Measurements from ENCODE around the gene CORO7. TPM values are rescaled to one million over a fixed set of nuclear protein-coding genes. Genes with fewer than 3 reads are reported as not detected.

Gene CORO7
- total and polyA plus RNA-seq, 9 of the 15 experiments (the other 6 are each of a cell fraction or from before 2014, with no cell fraction given) = 0.45 to 77.2 (median 18.7) TPM

DNA sequence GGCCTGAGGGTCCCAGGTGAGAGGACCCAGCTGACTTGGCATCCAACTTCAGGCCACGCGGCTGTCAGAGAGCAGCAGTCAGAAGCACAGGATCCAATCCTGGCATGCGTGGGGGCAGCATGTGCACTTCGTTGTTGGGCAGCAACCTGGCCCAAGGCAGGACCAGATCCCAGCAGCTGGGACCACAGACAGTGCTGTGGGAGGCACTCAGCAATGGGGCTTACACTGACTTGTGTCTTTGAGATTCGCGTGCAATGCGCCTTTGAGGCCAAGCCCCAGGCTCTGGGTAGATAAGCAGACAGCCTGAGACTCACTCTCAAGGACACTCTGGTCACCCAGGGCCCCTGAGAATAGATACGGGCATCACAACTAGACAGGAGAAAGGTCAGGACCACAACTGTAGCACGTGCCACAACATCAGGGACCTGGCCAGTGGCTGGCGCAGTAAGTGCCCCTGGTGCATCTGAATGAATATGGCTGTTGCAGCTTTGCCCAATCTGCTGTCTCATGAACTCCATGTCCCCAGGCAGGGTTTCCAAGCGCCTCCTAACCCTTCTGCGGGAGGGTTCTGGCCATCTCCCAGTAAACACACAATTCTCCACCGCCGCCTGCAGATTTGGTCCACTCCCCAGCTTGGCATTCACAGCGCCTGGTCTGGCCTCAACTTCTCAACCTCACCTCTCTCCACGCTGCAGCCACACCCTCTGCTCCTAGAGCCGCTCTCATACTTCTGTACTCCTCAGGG lies 68.5 kb downstream of the CORO7 start (continued):
- TF ChIP-seq, protein P1, sequence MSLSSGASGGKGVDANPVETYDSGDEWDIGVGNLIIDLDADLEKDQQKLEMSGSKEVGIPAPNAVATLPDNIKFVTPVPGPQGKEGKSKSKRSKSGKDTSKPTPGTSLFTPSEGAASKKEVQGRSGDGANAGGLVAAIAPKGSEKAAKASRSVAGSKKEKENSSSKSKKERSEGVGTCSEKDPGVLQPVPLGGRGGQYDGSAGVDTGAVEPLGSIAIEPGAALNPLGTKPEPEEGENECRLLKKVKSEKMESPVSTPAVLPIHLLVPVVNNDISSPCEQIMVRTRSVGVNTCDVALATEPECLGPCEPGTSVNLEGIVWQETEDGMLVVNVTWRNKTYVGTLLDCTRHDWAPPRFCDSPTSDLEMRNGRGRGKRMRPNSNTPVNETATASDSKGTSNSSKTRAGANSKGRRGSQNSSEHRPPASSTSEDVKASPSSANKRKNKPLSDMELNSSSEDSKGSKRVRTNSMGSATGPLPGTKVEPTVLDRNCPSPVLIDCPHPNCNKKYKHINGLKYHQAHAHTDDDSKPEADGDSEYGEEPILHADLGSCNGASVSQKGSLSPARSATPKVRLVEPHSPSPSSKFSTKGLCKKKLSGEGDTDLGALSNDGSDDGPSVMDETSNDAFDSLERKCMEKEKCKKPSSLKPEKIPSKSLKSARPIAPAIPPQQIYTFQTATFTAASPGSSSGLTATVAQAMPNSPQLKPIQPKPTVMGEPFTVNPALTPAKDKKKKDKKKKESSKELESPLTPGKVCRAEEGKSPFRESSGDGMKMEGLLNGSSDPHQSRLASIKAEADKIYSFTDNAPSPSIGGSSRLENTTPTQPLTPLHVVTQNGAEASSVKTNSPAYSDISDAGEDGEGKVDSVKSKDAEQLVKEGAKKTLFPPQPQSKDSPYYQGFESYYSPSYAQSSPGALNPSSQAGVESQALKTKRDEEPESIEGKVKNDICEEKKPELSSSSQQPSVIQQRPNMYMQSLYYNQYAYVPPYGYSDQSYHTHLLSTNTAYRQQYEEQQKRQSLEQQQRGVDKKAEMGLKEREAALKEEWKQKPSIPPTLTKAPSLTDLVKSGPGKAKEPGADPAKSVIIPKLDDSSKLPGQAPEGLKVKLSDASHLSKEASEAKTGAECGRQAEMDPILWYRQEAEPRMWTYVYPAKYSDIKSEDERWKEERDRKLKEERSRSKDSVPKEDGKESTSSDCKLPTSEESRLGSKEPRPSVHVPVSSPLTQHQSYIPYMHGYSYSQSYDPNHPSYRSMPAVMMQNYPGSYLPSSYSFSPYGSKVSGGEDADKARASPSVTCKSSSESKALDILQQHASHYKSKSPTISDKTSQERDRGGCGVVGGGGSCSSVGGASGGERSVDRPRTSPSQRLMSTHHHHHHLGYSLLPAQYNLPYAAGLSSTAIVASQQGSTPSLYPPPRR (CRISPR knock-in tag; IDR thresholded peaks at IDR 0.05; ENCODE audit: borderline replicate concordance) = no peak
- TF ChIP-seq MBD2 (IDR thresholded peaks at IDR 0.05; ENCODE audit: borderline replicate concordance, low read depth) (no peak), ARID1B (IDR thresholded peaks at IDR 0.05) (peak; percentile 59; the same call in 1 of the 2 replicates), NFIC (IDR thresholded peaks at IDR 0.05) (0 out of 2 replicates have a peak, but pooled peaks have one; percentile 15), DPF2 (IDR thresholded peaks at IDR 0.05) (0 out of 2 replicates have a peak, but pooled peaks have one; percentile 35), BHLHE40 (IDR thresholded peaks at IDR 0.05; ENCODE audit: low read length) (peak; percentile 83), RCOR1 (IDR thresholded peaks at IDR 0.05; ENCODE audit: borderline replicate concordance in 1 of 2, low read depth in 2 of 2, low read length in 2 of 2) (0 out of 4 replicates have a peak, but pooled peaks of 1 of the 2 experiments have one; percentile 32), ZNF778 (CRISPR knock-in tag; IDR thresholded peaks at IDR 0.05) (no peak)
- TF ChIP-seq, protein P2, sequence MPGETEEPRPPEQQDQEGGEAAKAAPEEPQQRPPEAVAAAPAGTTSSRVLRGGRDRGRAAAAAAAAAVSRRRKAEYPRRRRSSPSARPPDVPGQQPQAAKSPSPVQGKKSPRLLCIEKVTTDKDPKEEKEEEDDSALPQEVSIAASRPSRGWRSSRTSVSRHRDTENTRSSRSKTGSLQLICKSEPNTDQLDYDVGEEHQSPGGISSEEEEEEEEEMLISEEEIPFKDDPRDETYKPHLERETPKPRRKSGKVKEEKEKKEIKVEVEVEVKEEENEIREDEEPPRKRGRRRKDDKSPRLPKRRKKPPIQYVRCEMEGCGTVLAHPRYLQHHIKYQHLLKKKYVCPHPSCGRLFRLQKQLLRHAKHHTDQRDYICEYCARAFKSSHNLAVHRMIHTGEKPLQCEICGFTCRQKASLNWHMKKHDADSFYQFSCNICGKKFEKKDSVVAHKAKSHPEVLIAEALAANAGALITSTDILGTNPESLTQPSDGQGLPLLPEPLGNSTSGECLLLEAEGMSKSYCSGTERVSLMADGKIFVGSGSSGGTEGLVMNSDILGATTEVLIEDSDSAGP (CRISPR knock-in tag; IDR thresholded peaks at IDR 0.05) = no peak
- TF ChIP-seq, protein P3, sequence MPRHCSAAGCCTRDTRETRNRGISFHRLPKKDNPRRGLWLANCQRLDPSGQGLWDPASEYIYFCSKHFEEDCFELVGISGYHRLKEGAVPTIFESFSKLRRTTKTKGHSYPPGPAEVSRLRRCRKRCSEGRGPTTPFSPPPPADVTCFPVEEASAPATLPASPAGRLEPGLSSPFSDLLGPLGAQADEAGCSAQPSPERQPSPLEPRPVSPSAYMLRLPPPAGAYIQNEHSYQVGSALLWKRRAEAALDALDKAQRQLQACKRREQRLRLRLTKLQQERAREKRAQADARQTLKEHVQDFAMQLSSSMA (CRISPR knock-in tag; IDR thresholded peaks at IDR 0.05) = no peak
- TF ChIP-seq, protein P4, sequence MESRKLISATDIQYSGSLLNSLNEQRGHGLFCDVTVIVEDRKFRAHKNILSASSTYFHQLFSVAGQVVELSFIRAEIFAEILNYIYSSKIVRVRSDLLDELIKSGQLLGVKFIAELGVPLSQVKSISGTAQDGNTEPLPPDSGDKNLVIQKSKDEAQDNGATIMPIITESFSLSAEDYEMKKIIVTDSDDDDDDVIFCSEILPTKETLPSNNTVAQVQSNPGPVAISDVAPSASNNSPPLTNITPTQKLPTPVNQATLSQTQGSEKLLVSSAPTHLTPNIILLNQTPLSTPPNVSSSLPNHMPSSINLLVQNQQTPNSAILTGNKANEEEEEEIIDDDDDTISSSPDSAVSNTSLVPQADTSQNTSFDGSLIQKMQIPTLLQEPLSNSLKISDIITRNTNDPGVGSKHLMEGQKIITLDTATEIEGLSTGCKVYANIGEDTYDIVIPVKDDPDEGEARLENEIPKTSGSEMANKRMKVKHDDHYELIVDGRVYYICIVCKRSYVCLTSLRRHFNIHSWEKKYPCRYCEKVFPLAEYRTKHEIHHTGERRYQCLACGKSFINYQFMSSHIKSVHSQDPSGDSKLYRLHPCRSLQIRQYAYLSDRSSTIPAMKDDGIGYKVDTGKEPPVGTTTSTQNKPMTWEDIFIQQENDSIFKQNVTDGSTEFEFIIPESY (CRISPR knock-in tag; IDR thresholded peaks at IDR 0.05) = peak; percentile 62; the same call in 1 of the 2 replicates

All from K562 (cell line).